ENCODE measurements around the gene TBC1D22A.

DNA sequence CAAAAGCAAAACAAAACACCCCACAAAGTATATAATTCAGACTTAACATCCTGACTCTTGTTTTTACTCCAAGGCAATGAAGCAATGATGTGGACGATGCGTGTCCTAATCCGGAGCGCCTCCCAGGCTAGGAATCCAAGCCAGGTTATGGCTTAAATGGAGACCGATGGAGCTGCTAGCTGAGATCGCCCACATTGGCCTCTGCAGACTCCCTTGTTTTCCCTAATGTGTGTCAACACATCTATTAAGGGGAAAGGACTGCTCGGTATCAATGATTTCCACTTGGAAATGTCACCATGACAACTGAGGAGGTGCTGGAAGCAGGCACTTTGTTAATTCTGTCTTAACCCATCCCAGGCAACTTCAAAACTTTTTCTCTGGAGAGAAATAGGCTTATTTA, 311.7 kb downstream of the TBC1D22A start:
- no peak for TF ChIP-seq POLR2A (IDR thresholded peaks at IDR 0.05)
- TF ChIP-seq, protein P1, sequence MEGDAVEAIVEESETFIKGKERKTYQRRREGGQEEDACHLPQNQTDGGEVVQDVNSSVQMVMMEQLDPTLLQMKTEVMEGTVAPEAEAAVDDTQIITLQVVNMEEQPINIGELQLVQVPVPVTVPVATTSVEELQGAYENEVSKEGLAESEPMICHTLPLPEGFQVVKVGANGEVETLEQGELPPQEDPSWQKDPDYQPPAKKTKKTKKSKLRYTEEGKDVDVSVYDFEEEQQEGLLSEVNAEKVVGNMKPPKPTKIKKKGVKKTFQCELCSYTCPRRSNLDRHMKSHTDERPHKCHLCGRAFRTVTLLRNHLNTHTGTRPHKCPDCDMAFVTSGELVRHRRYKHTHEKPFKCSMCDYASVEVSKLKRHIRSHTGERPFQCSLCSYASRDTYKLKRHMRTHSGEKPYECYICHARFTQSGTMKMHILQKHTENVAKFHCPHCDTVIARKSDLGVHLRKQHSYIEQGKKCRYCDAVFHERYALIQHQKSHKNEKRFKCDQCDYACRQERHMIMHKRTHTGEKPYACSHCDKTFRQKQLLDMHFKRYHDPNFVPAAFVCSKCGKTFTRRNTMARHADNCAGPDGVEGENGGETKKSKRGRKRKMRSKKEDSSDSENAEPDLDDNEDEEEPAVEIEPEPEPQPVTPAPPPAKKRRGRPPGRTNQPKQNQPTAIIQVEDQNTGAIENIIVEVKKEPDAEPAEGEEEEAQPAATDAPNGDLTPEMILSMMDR (IDR thresholded peaks at IDR 0.05), result no peak
